SK-N-SH (cell line): ENCODE data around the gene ZMIZ1. TPM values are rescaled to one million over a fixed set of nuclear protein-coding genes. Genes with fewer than 3 reads are reported as not detected.

Experiments
- CTCF ChIA-PET: fragments of 300-600, 350-600 bp; formaldehyde crosslinking; extraction: SDS; loops from one replicate; lab custom pipeline; 2021; lab: Yijun Ruan, JAX
- POLR2A ChIA-PET: fragments of 350-600 bp; sonication (Branson Sonifier 250); formaldehyde crosslinking; extraction: SDS; loops from one replicate; lab custom pipeline; 2020; ENCODE audit warnings: antibody characterized with exemption, inconsistent platforms; lab: Yijun Ruan, JAX
- DNase-seq: peaks from one replicate; pipeline ENCODE4 v3.0.0; 2012
- H2AFZ ChIP-seq: fragments of 200-600 bp; sonication (generic); 2 replicates; pipeline ENCODE4 v1.8.1; 2016; ENCODE audit warnings: antibody characterized with exemption, mild to moderate bottlenecking, low read depth
- H3F3A ChIP-seq: fragments of 200-600 bp; sonication (generic); replicated peaks from 2 replicates; pipeline ENCODE3; 2016; ENCODE audit warnings: antibody characterized with exemption, mild to moderate bottlenecking; ENCODE audit not compliant: insufficient read depth
- H3K27ac ChIP-seq, 2 experiments: fragments of 200-500 bp in 1 of 2; fragments of 200-600 bp in 1 of 2; sonication (Bioruptor generic) in 1 of 2; sonication (generic), shearing (Covaris generic) in 1 of 2; 2 replicates each; pipeline versions ENCODE4 v1.5.1 to v1.6.1; 2014 to 2016; ENCODE audit warnings: low read depth in 2 of 2, inconsistent platforms in 1 of 2, low read length in 1 of 2, mild to moderate bottlenecking in 1 of 2, mixed read lengths in 1 of 2
- H3K27me3 ChIP-seq: fragments of 200-600 bp; sonication (generic), shearing (Covaris generic); 2 replicates; pipeline ENCODE4 v1.6.1; 2016; ENCODE audit warnings: mixed run types; ENCODE audit not compliant: insufficient read depth
- H3K36me3 ChIP-seq, 2 experiments: fragments of 200-500 bp in 1 of 2; fragments of 200-600 bp in 1 of 2; sonication (Bioruptor generic) in 1 of 2; sonication (generic) in 1 of 2; replicated peaks in 1 of 2; 2 replicates each; pipeline versions ENCODE3 to v1.5.1; 2014 to 2016; ENCODE audit warnings: low read length in 1 of 2, mild to moderate bottlenecking in 1 of 2; ENCODE audit not compliant: insufficient read depth in 2 of 2, control insufficient read depth in 1 of 2
- H3K4me1 ChIP-seq, 2 experiments: fragments of 200-500 bp in 1 of 2; fragments of 200-600 bp in 1 of 2; sonication (Bioruptor generic) in 1 of 2; sonication (generic), shearing (Covaris generic) in 1 of 2; 2 replicates each; pipeline versions ENCODE4 v1.5.1 to v1.6.1; 2014 to 2016; ENCODE audit warnings: low read depth in 1 of 2, low read length in 1 of 2, mixed run types in 1 of 2; ENCODE audit not compliant: insufficient read depth in 2 of 2, control insufficient read depth in 1 of 2
- H3K4me2 ChIP-seq: fragments of 200-600 bp; sonication (generic), shearing (Covaris generic); 2 replicates; pipeline ENCODE4 v1.6.1; 2017; ENCODE audit warnings: mixed run types
- H3K4me3 ChIP-seq, 2 experiments: fragments of 200-500 bp in 1 of 2; fragments of 200-600 bp in 1 of 2; sonication (Bioruptor generic) in 1 of 2; sonication (generic), shearing (Covaris generic) in 1 of 2; 2 replicates each; pipeline versions ENCODE4 v1.5.1 to v1.8.1; 2014 to 2016; ENCODE audit warnings: low read depth in 2 of 2, inconsistent platforms in 1 of 2, low read length in 1 of 2, mild to moderate bottlenecking in 1 of 2, mixed read lengths in 1 of 2, moderate library complexity in 1 of 2
- H3K79me2 ChIP-seq: fragments of 200-600 bp; sonication (generic); 2 replicates; pipeline ENCODE4 v1.8.1; 2017; ENCODE audit warnings: mild to moderate bottlenecking; ENCODE audit not compliant: insufficient read depth
- H3K9ac ChIP-seq: fragments of 200-600 bp; sonication (generic); 2 replicates; pipeline ENCODE4 v1.6.1; 2017; ENCODE audit warnings: mixed run types
- H3K9me2 ChIP-seq: fragments of 200-600 bp; sonication (generic); 2 replicates; pipeline ENCODE4 v1.6.1; 2017; ENCODE audit warnings: mixed run types
- H3K9me3 ChIP-seq: fragments of 200-600 bp; sonication (generic); 2 replicates; pipeline ENCODE4 v1.6.1; 2017; ENCODE audit warnings: mixed run types, mild to moderate bottlenecking, moderate library complexity
- H4K20me1 ChIP-seq: fragments of 200-600 bp; sonication (generic); 2 replicates; pipeline ENCODE4 v1.6.1; 2017; ENCODE audit warnings: mild to moderate bottlenecking, mixed run types; ENCODE audit not compliant: insufficient read depth
- CHD2 ChIP-seq: fragments of 150-350 bp; IDR thresholded peaks from 2 replicates; pipeline ENCODE4 v1.6.1; 2018; ENCODE audit warnings: low read length; ENCODE audit not compliant: partially characterized antibody
- EP300 ChIP-seq, 2 experiments: IDR thresholded peaks; 2 replicates each; pipeline versions ENCODE4 v1.4.0 to v1.6.1; 2012; ENCODE audit warnings: borderline replicate concordance in 1 of 2, low read depth in 1 of 2, low read length in 1 of 2
- FOSL2 ChIP-seq: IDR thresholded peaks from 2 replicates; pipeline ENCODE4 v1.4.0; 2012; ENCODE audit warnings: low read depth, mild to moderate bottlenecking, moderate library complexity, borderline replicate concordance
- FOXJ3 ChIP-seq: sonication (generic); formaldehyde crosslinking; IDR thresholded peaks from 2 replicates; pipeline ENCODE4 v1.5.1; 2020; ENCODE audit warnings: mild to moderate bottlenecking, missing genetic modification reagents
- GABPA ChIP-seq: IDR thresholded peaks from 2 replicates; pipeline ENCODE4 v1.4.0; 2012; ENCODE audit warnings: low read depth, mild to moderate bottlenecking
- GATA2 ChIP-seq: sonication (generic); formaldehyde crosslinking; IDR thresholded peaks from 2 replicates; pipeline ENCODE4 v1.5.0; 2020; ENCODE audit warnings: mild to moderate bottlenecking, missing genetic modification reagents
- IRF3 ChIP-seq: fragments of 150-350 bp; IDR thresholded peaks from 2 replicates; pipeline ENCODE4 v1.6.1; 2016; ENCODE audit warnings: mild to moderate bottlenecking, low read depth, low read length
- JUND ChIP-seq: IDR thresholded peaks from 2 replicates; pipeline ENCODE4 v1.4.0; 2012
- MAX ChIP-seq: IDR thresholded peaks from 2 replicates; pipeline ENCODE4 v1.4.0; 2012; ENCODE audit warnings: low read depth
- MXI1 ChIP-seq: IDR thresholded peaks from 2 replicates; pipeline ENCODE4 v1.6.1; 2012; ENCODE audit warnings: mild to moderate bottlenecking, low read depth, low read length, improper control_type of control experiment
- NFIC ChIP-seq: IDR thresholded peaks from 2 replicates; pipeline ENCODE4 v1.4.0; 2012; ENCODE audit warnings: borderline replicate concordance
- NRF1 ChIP-seq: IDR thresholded peaks from 2 replicates; pipeline ENCODE4 v1.6.1; 2012; ENCODE audit warnings: low read depth, mild to moderate bottlenecking, low read length
- PBX3 ChIP-seq: IDR thresholded peaks from 2 replicates; pipeline ENCODE4; 2012
- RAD21 ChIP-seq: IDR thresholded peaks from 2 replicates; pipeline ENCODE4 v1.6.1; 2012; ENCODE audit warnings: mild to moderate bottlenecking, low read length
- TCF12 ChIP-seq: IDR thresholded peaks from 2 replicates; pipeline ENCODE4 v1.4.0; 2012
- YY1 ChIP-seq: IDR thresholded peaks from 2 replicates; pipeline ENCODE4 v1.4.0; 2012; ENCODE audit warnings: low read depth, mild to moderate bottlenecking
- ZBTB33 ChIP-seq: IDR thresholded peaks from 2 replicates; pipeline ENCODE4 v1.4.0; 2012; ENCODE audit warnings: low read depth, borderline replicate concordance
- WGBS: methylation state at CpG from one replicate; pipeline ENCODE4 v1.1.6; 2017; ENCODE audit warnings: low lambda C conversion rate; 5-methylcytosine and 5-hydroxymethylcytosine counted together
- polyA plus RNA-seq, 3 experiments: library from polyadenylated mRNA; depleted of rRNA; stranded (reverse); fragments of >200 nt; gene quantifications; 2 replicates each; pipeline ENCODE4 v1.2.3, GENCODE V29; 2012

ZMIZ1 gene
- polyA plus RNA-seq, 1 of the 3 experiments (the other 2 are of a cell fraction): 23.5 TPM

GRCh38 chr10:79221110-79222051 is 152.6 kb downstream of the ZMIZ1 start:
- TF ChIP-seq EP300 (IDR thresholded peaks at IDR 0.05; ENCODE audit: borderline replicate concordance in 1 of 2, low read depth in 1 of 2, low read length in 1 of 2): peak in 1 of 2 experiments; percentile 49; a peak in 2 of 4 replicates
- TF ChIP-seq MAX: peak; percentile 87
- no peak for TF ChIP-seq ZBTB33
- TF ChIP-seq PBX3: peak; percentile 21; the same call in 1 of the 2 replicates
- peak; percentile 54; the same call in 1 of the 2 replicates for TF ChIP-seq NFIC
- TF ChIP-seq RAD21: peak; percentile 31
- no peak for TF ChIP-seq YY1
- TF ChIP-seq GABPA: no peak
- peak; percentile 92 for TF ChIP-seq MXI1
- TF ChIP-seq FOXJ3: peak; percentile 90
- 0 out of 2 replicates have a peak, but pooled peaks have one; percentile 8 for TF ChIP-seq GATA2
- peak; percentile 76 for TF ChIP-seq CHD2
- TF ChIP-seq JUND: no peak
- TF ChIP-seq IRF3: no peak
- peak; percentile 46 for TF ChIP-seq TCF12
- TF ChIP-seq NRF1: peak; percentile 53; the same call in 1 of the 2 replicates
- no peak for TF ChIP-seq FOSL2
- TF ChIP-seq, all 33 proteins: peak for 11
- Histone ChIP-seq H3K4me2 (peak overlapping the region; percentile 37; the same call in 1 of the 2 replicates), H3K9me2 (no peaks in the 10 kb centered on the region), H3K27ac (peak overlapping the region; percentile 72 to 93), H3K4me3 (no peak overlapping the region), H4K20me1 (peaks cover 12% of the 10 kb centered on the region; the same call in 1 of the 2 replicates), H3K36me3 (peaks cover 17 to 28% of the 10 kb centered on the region in 2 experiments), H3K9me3 (no peaks in the 10 kb centered on the region), H3F3A (peaks cover 6% of the 10 kb centered on the region), H3K9ac (peak overlapping the region; percentile 10; the same call in 1 of the 2 replicates), H3K4me1 (peaks cover 33 to 79% of the 10 kb centered on the region in 2 experiments), H3K27me3 (no peaks in the 10 kb centered on the region), H2AFZ (no peak overlapping the region), H3K79me2 (peaks cover 6% of the 10 kb centered on the region; the same call in 1 of the 2 replicates)
- POLR2A ChIA-PET: interaction anchor here (0.7 to 12.4 kb wide), 18 partner anchors 8 to 477 kb away, joined by 3 to 237 read pairs (median 6); no protein-coding TSS in a partner anchor
- CTCF ChIA-PET: interaction anchor here (0.8 to 1.7 kb wide), 13 partner anchors 12 to 126 kb away, joined by 3 to 11 read pairs (median 4); no protein-coding TSS in a partner anchor
- WGBS: 54% methylated on average over 19 of the region's 38 CpGs
- peak; percentile 84 for DNase-seq
